GM21447 (cell line): ENCODE measurements around the gene TARM1.

ENCODE experiments used
- ATAC-seq: cut with Tn5 transposase; IDR thresholded peaks from one replicate; pipeline ENCODE4 v1.9.1; 2021; ENCODE audit not compliant: unreplicated experiment

The TARM1 gene

GRCh38 chr19:54081032-54081431 lies at the start of gene TARM1:
TARM1 (minus strand) TSS chr19:54081365; CDS start chr19:54081340, 25 bp downstream.
- no peak for ATAC-seq

- ATAC-seq, result no peak
Observed at GRCh38 chr19:54129617-54129996, 48.4 kb upstream of the TARM1 start.

- ATAC-seq, result no peak
Observed at GRCh38 chr19:54128796-54129616, 47.8 kb upstream of the TARM1 start.

- ATAC-seq, result no peak
Observed at GRCh38 chr19:54128441-54128725, 47.2 kb upstream of the TARM1 start.

- no peak for ATAC-seq
Observed at GRCh38 chr19:54127688-54128440, 46.7 kb upstream of the TARM1 start.

- no peak for ATAC-seq
Observed at GRCh38 chr19:54125713-54126112, 44.5 kb upstream of the TARM1 start.

GRCh38 chr19:54124393-54124792 lies 43.2 kb upstream of the TARM1 start:
- ATAC-seq, result no peak

GRCh38 chr19:54123682-54124081 lies 42.5 kb upstream of the TARM1 start:
- no peak for ATAC-seq

GRCh38 chr19:54121259-54121658 lies 40.1 kb upstream of the TARM1 start:
- ATAC-seq, result no peak

GRCh38 chr19:54115109-54116063 lies 34.2 kb upstream of the TARM1 start, which contains the start of the genes PRPF31 and TFPT:
PRPF31 (plus strand) TSS chr19:54115754; CDS start chr19:54118279, 2,525 bp downstream.
TFPT (minus strand) TSS chr19:54115657; CDS start chr19:54115269, 388 bp downstream.
- ATAC-seq, result peak; percentile 78

GRCh38 chr19:54114340-54115108 lies 33.4 kb upstream of the TARM1 start:
- ATAC-seq, result peak; percentile 42

GRCh38 chr19:54109651-54110050 lies 28.5 kb upstream of the TARM1 start:
- ATAC-seq, result no peak

- ATAC-seq, result no peak
Observed at GRCh38 chr19:54108496-54108895, 27.3 kb upstream of the TARM1 start.

- ATAC-seq, result no peak
Observed at GRCh38 chr19:54107876-54108490, 26.8 kb upstream of the TARM1 start.

- ATAC-seq, result no peak
Observed at GRCh38 chr19:54106716-54107115, 25.6 kb upstream of the TARM1 start.

GRCh38 chr19:54105796-54106195 lies 24.6 kb upstream of the TARM1 start:
- ATAC-seq, result no peak

GRCh38 chr19:54104998-54105715 lies 24.0 kb upstream of the TARM1 start:
- ATAC-seq, result no peak

GRCh38 chr19:54102421-54103169 lies 21.4 kb upstream of the TARM1 start, which contains the start of gene NDUFA3:
NDUFA3 (plus strand) TSS chr19:54102855; CDS start chr19:54102879, 24 bp downstream.
- ATAC-seq, result peak; percentile 95
